Activated CD4-positive, CD25-positive, alpha-beta regulatory T cell treated with anti-CD3 and anti-CD28 coated beads, Interleukin-2, amount 50 U/mL, for 72 hours (primary cell): ENCODE results near the gene TANGO2.

Experiments used
- DNase-seq: peaks from one replicate; pipeline ENCODE4 v3.0.0; 2021

TANGO2 gene

DNA sequence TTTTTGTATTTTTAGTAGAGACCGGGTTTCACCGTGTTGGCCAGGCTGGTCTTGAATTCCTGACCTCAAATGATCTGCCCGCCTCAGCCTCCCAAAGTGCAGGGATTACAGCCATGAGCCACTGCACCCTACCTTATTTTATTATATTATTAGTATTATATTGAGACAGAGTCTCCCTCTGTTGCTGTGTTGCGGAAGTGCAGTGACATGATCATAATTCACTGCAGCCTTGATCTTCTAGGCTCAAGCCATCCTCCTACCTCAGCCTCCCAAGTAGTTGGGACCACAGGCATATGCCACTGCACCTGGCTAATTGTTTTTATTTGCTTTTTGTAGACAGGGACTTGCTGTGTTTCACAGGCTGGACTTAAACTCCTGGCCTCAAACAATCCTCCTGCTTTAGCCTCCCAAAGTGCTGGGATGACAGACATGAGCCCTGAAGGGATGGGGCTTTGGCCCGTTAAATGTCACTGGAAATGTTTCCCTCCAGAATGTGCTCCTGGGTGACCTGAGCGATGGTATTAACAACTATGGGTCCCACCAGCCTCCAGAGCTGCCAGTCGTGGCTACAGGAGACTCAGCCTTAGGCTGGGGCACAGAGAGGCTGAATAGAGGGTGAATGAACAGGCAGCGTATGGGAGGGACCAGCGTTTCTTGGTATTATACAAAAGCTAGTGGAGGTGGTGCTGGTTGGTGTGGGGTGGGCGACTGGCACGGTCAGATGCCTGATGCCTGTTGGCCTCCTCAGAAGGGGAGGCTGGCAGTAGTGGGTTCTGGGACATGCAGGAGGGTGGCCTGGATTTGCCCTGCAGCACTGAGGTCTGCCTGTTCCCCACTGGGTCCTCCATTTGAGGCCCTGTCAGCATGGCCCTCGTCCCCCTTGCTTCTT lies 7.3 kb downstream of the TANGO2 start:
- no peak for DNase-seq

DNA sequence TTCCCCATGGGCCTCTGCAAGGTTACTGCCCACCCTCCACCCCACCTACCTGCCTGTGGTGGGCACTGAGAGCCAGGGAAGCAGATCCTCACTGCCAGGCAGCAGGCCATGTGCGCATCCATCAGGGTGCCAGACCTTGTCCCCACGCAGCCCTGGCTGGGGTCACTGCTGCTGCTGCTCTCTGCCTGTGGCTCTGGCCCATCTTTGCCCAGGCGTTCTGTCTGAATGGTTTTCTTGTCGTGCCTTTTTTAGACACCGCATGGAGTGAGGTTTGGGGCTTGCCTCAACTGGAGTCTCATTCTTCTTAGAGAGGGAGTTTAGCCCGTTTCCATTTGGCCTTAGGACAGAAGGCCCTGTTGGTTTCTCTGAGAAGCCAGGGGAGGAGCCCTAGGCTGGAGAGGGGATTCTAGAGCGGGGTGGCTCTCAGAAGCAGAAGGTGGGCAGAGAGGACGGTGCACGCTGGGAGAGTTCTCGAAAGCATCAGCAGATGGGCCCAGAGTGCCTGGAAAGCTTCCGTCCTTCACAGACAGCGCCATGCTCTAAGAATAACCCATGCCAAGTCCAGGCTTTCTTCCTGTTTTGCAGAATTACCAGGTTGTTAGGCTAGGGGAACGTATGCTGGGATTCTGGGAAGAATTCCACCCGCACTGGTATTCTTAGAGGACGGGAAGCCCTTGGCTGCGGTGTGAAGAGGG lies 8.1 kb downstream of the TANGO2 start:
- no peak for DNase-seq

DNA sequence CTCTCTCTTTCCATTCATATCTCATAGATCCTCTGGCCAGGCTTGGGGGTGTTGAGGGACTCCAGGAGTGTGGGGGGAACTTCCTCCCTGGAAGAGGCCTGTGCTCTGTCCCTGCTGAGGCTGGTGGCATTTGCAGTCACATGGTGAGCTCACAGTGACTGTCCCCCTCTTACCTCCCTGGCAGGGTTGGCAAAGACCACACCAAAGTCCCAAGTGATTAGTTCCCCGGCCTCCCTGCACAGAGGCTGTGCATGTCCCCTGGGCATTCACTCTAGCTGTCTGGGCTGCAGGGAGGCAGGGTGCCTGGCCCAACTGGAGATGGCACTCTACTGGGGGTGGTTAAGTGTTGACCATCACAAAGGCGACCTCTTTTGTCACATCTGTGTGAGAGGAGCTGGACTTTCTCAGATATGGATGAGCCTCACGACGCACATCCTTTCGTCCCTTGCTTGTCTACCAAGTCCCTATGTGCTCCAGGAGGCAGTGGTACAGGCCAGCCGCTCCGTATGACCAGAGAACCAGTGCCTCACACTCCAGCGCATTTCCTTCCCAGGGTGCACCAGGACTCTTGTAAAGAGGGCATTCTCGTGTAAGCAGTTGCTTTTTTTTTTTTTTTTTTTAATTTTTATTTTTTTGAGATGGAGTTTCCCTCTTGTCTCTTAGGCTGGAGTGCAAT lies 8.8 kb downstream of the TANGO2 start:
- no peak for DNase-seq

DNA sequence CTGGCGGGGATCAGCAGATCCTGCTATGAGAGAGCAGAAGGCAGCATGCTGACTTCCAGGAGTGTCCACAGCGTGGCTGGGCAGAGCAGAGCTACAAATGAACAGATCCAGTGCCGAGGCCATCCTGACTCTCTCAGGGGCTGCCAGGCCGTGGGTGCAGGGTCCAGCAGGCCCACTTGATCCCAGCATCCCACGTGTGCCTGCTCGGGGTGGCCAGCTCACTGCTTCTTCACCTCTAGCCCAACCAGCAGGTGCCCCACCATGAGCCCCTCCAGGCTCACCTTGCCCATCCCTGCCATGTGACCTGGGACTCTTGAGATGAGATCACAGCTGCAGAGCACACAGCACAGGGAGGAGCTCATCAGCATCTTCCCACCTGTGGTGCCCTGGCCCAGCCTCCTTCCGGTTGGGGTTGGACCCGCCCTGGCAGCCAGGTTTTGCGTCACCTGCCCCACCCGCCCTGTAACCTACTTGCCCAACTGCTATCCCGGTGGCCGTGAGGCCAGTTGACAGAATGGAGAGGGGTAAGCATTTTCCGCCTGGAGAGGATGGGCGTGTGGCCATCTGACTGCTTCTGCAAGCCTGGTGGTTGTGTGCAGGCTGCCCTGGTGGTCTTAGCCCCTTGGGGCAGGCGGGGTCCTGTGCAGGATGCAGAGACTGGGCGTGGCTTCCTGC lies 11.0 kb downstream of the TANGO2 start:
- no peak for DNase-seq

DNA sequence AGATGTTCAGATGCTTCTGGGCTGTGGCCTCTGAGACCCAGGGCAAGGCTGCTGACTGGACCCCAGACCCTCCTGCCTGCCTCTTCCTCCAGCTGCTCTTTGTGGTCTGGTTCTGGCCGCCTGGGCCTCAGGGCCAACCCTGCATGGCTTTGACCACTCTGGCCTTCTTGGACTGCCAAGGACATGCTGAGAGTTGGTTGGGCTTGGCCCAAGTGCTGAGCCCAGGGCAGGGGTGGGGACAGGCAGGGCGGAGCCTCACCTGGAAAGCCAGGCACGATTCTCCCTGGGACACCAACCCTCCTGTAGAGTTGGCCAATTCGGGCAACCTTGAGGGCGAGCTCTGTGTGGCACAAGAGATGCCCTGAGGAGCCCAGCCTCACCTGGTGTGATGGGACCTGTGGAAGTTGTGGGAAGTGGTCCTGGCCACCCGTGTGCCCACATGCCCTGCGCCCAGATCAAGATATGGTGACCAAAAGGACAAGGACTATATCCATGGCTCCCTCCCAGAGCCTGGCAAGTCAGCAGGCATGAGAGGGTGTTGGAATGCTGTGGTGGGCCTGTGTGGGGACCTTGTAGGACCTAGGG lies 11.6 kb downstream of the TANGO2 start:
- no peak for DNase-seq

DNA sequence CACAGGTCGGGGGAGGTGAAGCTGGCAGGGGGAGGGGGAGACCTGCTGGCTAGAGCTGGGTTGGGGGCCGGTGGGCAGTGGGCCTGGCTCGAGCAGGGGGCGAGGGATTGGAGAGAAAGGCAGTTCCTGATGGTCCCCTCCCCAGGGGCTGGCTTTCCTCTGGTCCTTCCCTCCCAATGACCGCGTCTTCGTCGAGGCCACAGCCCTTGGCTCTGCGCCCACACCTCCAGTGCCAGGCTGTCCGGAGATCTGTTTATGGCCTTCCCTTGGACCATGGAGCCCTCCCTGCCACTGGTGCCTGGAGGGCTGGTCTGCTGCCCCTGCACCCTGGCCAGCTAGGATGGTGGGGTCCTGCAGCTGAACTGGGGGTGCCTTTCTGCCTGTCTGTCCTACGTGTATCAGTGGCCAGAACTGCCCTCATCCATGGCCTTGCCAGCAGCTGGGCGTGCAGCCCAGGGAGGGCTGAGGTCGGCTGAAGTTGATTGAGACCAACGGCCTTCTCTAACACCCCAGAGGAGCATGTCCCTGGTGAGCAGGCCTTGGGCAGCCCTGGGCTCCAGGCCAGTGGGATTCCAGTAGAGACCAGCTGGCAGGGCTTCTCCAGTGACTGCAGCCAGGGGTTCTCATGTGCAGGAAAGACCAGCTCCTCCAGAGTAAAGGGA lies 12.3 kb downstream of the TANGO2 start:
- no peak for DNase-seq

DNA sequence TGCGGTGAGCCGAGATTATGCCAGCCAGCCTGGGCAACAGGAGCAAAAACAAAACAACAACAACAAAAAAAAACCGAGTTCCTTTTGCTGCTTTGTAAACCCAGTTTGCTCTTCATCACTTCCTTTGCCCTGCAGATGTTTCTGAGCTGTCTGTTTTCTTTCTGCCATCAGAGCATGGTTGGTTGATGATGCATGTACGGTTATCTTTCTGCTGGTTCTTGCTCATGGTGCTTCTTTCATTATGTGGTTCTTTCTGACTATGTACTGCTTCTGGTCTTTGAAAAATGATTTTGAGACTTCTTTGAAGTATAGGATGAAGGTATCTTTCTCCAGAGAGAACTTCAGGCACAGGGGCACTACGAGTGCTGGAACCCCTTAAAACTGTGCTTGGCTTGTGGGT lies 13.2 kb downstream of the TANGO2 start:
- DNase-seq, result no peak

DNA sequence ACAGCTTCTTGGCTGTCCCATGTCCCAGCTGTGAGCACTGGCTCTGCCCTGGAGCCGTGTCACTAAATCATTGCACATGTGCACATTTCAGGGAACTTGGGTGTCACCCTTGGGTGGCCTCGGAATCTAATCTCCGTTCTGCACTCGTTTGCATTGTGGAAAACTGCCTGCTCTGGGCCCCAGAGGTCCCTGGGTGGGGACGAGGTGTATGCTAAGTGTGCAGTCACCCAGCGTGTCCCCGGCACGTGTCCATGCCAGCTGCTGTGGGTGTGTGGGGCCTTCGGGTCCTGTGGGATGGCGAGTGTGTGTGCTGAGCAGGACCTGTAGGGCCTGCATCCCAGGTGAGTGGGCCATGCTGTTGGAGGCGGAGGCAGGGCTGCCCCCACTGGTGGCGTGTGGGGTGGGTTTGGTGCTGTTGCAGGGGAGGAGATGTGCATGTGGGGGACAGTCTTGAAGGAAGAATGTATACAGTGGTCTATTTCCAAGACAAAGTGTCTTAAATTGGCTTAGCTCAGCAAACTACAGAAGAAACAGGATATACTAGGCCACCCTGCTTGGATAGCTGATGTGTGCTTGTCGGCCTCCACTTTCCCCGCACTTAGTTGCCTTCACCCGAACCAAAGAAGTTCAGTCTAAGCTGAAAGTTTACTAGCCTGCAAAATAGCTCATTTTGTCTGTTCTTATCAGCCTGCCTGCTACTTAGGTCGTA lies 14.6 kb downstream of the TANGO2 start:
- DNase-seq, result no peak

DNA sequence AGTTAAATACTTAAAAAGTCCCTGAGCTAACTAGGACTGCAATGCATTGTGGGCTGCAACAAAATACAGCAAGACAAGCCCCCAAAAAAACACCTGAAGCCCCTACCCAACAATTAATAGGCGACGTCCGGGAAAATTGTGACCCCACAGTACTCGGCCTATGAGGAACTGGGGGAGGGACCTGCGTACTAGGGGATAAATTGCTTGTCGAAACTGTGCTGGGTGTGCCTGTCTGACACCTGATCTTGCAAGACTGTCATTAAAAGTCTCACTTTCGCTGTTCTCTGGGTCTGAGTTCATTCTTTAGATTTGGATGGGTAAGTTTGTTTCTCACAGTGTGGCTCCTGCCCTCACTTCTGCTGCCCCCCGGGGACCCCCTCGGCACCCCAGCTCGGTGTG lies 15.2 kb downstream of the TANGO2 start:
- no peak for DNase-seq

DNA sequence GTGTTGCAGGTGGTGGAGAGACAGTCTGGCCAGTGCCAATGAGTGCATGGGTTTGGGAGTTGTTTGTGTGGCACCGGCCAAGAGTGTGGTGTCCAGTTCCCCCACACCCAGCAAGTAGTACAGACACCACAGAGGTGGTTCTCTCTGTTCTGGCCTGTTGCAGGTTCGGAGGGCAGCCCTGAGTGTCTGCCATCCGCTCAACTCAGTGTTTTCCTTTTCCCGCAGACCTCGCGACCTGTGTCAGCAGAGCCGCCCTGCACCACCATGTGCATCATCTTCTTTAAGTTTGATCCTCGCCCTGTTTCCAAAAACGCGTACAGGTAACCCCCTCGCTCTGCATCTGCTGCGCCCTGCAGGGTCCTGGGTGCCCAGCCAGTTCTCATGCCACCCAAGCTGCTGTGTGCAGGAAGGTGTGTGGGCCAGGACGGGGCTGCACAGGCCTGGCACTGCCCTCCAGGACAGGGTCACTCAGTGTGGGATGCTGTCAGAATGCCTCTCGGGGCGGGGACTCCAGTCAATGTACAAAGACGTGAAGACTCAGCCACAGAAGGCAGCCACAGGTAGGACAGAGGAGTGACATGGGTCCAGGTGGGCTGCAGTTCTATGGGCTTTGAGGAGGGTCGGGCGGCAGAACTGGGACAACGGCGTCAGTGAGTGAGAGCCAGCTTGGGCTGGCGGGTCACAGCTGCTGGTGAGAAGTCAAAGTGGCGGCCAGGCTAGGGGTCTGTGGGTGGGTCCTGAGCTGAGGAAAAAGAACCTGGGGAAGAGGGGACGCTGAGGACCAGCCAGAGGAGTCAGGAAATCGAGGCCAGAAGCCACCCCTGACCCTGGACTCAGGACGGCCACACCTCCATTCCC lies 15.9 kb downstream of the TANGO2 start:
- no peak for DNase-seq

DNA sequence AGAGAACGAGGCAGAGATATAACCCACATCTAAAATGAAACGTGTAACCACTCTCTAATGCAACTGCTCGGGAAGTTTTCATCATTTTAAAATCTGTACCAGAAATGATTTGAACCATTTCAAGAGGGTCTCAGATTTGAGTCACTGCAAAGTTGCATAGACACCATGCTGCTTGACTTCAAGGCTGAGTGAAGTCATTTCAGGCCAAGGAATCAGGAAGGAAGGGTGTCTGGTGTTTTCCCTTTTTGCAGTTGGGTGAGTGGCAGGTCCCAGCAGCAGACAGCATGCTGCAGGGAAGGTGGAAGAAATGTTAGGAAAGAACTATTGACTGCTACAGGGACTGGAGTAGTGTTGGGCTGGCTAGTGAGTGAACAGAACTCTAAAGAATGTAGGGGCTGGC lies 16.5 kb downstream of the TANGO2 start:
- no peak for DNase-seq

DNA sequence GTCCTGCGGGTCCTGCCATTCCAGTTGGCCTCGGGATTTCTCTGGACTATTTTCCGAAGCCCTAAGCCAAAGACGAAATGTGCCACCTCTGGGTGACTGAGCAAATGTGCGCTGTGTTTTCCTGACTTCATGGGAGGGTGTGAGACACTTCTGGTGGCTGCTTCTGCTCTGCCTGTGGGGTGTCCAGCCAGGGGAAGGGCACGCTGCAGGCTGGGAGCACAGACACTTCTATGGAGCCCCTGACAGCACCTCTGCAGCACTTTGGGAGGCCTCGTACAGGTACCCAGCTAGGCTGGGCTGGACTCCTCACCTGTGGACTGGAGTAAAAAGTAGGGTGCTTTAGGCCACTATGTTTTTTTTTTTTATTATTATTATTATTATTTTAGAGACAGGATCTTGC lies 17.7 kb downstream of the TANGO2 start:
- DNase-seq, result no peak

DNA sequence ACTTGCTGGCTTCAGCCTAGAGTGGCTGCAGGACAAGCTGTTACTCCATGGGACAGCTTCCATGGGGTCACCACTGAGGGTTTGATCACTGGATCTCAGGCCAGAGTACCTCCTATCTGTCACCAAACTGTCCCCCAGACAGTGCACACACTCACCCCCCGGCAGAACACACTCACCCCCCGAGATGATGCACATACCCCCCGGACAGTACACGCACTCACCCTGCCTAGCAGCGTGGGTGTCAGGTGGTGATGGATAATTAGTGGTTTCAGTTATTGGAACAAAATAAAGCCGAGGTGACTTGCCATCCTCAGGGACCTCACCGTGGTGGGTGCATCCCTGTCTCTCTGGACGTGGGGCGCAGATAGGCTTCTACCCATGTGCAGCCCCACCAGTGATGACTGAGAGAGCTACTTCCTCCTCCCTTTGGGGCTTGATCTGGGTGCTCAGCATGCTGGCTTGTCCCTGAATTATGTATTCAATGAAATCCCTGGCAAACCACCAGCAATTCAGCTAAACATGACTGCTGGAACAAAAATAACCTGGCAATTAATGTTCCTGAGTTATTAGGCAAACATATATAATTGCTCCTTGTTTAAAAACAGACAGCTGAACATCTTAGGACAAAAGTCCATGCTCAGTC lies 18.9 kb downstream of the TANGO2 start:
- DNase-seq, result no peak

DNA sequence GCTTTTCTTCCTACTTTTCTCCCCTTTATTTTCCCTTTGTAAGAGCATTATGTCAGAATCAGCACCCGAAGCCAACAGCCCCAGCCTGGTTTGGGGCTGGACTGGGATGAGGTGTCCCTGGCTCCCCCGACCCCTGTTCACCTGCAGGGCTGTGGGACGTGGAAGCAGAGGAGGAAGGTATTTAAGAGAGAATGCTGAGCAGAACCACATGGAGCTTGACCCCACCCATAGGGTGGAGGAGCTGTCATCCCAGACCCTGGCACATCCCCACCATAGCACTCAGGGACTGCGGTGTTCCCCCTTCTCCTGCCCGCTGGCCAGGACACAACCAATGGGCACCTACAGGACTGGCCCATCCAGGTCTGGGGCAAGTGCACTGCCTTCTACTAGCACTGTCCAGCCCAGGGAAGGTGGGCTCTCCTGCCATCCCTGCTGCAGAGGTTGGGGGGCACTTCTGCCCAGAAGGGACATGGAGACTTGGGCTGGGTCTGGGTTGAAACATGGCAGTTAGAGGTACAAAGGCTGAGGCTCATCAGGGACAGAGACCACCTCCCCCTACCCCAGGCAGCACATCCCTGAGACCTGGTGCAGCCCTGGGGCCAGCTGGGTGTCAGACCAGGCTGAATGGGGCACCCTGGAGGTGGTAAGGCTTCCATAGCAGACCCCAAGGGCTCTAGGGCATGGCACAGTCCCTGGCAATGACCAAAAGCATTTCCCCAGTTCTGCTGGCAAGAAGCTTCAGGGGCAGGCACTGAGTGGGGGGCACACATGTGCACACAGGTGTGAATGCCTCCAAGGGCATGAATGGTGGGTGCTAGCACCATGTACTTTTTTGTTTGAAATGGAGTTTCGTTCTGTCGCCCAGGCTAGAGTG lies 19.7 kb downstream of the TANGO2 start:
- DNase-seq, result no peak

DNA sequence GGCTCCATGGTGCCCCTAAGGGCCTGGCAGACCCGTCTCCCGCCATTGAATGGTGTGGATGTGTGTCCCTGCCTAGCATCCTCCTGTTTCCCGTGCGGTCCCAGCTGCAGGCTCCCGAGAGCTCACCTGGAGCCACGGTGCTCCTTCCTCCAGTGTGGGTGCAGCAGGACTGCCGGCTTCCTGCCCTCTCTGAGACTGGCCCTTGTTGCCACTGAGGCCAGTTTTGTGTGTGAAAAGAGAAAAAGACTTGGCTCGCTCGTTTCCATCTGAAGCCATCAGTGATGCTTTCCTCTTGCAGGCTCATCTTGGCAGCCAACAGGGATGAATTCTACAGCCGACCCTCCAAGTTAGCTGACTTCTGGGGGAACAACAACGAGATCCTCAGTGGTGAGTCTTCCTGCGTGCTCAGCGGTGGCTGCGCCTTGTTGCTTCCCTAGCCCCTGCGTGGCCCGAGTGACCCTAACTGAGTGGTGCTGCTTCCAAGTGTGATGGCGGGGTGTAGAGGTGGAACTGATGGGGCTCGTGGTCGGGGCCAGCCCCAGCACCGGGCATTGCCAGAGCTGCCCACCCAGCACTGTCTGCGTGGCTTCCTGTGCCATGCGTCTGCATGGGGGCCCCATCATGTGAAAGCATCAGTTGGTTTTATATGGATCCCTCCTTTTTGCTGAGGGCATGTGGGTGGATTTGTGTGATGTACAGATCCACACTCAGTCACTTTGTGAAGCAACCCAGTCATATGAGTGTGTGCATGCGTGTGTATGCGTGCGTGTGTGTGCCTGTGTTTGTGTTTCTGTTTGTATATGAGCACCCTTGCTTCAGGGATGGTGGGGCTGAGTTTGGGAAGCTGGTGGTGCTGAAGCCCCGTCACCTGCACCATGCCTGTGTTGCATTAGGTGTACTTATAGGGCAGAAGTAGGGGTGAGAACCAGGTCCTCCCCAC lies 22.4 kb downstream of the TANGO2 start:
- DNase-seq, result no peak

DNA sequence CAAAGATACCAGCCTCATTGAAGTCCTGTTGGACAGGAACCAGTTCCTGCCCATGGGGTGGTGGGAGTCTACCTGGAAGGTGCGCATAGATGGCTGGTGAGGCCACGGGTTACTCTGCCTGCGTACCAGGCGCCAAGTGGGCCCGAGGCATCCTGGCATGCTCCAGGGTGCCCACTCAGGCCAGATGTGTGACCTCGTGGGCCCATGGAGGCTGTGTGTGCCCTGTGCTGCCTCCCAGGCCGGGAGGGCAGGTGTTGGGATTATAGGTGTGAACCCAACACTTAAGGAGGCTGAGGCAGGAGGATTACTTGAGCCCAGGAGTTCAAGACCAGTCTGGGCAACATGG lies 23.1 kb downstream of the TANGO2 start:
- DNase-seq, result no peak

DNA sequence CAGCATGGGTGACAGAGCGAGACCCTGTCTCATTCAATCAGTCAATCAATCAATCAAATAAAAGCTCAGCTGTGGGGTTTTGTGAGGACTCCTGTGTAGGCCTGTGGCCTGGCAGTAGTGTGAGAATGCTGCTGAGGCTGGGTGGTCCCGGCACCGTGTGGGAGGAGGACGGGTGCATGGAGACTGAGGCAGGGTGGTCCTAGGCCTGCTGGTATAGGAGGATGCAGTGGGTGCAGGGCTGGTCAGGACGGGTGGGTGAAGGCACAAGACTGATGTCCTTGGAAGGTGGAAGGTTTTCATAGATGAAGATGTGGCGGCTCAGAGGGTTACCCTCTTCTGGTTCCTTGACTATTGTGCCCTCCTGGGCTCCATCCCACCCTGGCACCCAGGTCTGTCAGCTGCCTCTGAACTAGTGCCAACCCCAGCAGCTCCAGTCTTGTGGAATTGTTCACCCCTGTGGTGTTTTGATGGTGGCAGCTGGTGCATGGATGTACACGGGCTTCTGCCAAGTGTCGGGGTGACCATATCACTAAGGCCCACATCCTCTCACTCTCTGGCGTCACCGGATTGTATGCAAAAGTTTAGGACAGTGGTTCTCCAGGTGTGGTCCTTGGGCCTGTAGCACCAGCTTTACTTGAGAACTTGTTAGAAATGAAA lies 23.7 kb downstream of the TANGO2 start:
- DNase-seq, result no peak

DNA sequence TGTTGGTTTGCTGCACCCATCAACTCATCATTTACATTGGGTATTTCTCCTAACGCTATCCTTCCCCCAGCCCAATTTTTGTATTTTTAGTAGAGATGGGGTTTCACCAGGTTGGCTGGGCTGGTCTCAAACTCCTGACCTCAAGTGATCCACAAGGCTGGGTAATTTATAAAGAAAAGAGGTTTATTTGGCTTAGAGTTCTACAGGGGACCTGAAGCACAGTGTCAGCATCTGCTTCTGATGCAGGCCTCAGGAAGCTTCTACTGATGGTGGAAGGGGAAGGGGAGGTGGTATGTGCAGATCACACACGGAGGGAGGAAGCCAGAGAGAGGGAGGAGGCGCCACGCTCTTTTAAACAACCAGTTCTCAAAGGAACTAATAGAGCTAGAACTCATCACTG lies 25.8 kb downstream of the TANGO2 start:
- DNase-seq, result no peak
